GM18520 (cell line): ENCODE data around the gene CTSH.
"Not testable (repeated sequence)": the region's sequence is repeated elsewhere in the genome, so short reads cannot be mapped to it uniquely, and the experiment has no call there.

ENCODE experiments used
- ATAC-seq: cut with Tn5 transposase; IDR thresholded peaks from one replicate; pipeline ENCODE4 v1.9.1; 2021; ENCODE audit not compliant: unreplicated experiment

The CTSH gene

DNA sequence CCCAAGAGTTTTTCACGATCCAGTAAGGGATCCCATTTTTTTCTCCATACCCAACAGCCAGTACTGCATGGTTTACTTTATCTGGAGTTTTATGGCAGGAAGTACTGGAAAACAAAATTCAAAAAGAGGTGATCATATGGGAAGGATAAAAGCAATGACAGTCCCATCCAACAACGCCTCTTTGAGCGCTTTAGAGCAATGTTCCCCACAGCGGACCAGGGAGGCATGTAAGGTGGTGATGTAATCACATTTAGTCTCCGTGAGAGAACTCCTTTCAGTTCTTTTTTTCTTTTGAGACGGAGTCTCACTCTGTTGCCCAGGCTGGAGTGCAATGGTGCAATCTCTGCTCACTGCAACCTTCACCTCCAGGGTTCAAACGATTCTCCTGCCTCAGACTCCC lies 21.8 kb downstream of the CTSH start:
- no peak for ATAC-seq

DNA sequence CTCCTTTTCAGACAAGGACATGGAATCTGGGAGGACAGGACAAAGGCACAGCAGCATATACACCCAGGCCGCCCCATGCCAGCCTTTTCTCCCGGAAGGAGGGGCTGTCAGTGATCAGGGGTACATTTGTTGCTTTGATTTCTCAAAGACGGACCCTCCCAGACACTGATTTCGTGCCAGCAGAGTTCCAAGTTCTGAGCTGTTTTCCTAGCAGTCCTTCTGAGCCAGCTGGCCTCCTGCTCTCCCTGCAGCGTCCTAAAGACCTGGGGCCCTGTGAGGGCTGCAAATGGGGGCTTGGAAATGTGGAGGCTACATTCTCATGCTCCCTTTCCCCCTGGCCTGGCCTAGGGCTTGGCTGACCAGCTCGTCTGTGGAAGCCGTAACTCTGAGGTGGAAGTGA lies 22.3 kb downstream of the CTSH start:
- ATAC-seq, result no peak

DNA sequence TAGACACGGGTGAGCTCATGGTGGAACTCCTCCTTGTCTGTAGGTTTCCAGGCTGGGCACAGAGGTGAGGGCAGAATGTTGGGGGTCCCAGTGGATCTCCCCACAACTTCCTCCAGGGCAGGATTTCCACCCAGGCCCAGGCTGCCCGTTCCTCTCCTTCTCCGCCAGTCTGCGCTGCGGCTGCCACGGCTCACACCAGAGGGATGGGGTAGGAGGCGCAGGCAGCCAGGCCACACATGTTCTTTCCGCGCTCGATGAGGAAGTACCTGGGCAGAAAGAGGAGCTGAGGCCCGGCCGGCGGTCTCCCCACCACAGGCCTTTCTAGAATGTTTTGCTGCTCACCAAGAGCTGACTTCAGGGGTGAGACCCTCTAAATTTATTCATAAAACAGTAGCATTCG lies 22.9 kb downstream of the CTSH start:
- ATAC-seq, result no peak

DNA sequence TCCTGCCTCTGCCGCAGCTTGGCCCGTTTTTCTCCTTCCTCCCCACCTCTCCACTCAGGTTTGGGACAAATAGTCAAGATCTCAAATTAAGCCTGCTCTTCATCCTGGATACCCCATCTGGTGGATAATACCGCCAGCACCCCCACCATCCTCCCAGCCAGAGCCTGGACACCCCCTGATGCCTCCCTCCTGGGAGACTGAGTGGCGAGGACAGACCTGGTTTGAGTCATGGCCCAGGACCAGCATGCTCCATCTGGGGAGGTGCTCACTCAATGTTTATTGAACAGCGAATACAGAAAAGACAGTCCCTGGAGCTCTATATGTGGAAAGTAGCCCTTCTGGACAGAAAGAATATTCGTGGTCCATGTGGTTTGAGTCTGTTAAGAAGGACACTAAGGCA lies 23.3 kb downstream of the CTSH start:
- no peak for ATAC-seq

DNA sequence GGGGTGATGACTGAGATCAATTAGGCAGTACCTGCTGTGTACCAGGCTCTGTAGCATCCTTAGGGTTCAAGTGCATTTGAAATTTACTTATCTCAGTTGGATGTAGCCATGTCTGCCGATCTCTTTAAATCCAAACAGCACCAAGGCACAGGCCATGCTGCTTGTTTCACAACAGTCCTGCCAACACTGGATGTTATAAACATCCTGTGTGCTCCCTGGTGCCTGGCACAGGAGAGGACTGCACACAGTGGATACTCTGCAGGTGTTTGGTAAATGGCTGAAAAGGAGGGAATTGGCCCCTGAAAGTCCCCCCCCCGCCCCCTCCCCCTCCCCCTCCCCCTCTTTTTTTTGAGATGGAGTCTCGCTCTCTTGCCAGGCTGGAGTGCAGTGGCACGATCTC lies 27.0 kb downstream of the CTSH start:
- ATAC-seq, result no peak

DNA sequence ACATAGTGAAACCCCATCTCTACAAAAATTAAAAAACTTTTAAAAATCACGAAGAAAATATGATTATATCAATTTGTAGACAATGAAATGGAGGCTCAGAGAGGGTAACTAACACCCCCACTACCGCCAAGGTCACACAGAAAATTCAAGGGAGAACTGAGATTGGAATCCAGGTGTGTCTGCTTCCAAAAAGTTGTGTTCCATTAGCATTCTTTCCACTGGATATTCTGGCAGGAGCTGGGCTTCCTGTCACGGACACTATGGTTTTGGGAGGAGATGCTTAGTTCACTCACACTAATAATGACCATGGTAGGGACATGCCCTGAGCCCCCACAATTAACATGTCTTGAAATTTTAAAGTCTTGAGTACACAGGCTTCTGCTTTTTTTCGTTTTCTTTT lies 28.8 kb downstream of the CTSH start:
- ATAC-seq, result no peak

DNA sequence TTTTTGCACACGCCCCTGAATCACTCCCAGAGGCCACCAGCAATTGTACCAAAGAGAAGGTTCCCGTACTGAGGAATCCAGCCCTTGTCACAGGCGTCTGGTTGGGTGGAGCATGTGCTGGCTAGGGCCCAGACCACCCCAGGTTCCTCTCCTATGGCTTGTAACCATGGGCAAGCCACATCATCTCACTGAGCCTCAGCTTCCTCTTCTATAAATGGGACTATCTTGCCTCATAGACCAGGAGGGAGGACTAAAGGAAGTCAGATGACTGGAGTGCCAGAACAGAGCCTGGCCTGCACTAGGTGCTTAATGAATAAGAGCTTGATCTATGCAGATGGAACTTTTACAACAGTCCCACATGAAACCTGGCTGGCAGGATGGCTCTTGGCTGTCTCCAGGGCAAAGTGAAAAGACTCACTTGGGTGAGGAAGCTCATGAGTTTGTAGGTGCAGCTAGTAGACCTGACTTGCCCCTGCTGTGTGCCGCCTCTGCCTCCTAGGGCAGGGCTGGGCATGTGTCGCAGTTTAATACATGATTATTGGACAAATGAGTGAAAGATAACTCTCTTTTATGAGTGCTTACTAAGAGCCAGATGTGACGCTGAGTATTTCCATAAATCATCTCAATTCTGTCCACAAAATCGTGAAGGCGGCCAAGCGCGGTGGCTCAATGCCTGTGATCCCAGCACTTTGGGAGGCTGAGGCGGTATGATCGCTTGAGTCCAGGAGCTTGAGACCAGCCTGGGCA lies 29.3 kb downstream of the CTSH start:
- no peak for ATAC-seq

DNA sequence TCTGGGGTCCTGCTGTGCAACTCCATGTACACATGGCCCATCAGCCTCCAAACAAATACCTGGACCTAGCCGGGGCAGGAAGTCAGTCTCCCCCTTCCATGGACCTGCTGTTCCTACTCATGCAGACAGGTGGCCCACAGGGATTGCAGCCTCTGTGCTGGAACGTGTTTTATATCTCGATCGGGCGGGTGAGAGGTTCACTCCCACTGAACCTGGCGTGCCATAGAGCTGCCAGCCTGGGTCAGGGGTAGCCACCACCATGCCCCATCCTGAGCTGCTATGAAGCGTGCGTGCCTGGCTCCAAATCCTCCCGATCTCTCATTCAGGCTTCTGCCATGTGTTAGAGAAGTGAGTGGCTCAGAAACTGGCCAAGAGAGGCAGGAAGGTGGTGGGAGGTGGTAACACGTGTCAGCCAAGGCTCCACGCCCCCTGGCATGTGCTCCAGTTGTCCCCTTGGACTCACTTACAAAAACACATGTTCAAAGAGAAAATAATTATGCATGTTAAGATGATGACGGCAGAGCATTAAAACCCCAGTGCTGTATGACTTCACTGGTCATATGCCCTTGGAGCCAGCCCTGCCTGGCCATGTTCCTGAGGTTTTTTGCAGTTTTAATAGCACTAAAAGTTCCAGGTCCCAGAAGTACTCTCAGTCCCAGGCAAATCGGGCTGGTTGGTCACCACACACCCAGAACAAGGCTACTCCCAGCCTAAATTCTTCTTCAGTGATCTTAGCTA lies 30.6 kb downstream of the CTSH start:
- no peak for ATAC-seq

DNA sequence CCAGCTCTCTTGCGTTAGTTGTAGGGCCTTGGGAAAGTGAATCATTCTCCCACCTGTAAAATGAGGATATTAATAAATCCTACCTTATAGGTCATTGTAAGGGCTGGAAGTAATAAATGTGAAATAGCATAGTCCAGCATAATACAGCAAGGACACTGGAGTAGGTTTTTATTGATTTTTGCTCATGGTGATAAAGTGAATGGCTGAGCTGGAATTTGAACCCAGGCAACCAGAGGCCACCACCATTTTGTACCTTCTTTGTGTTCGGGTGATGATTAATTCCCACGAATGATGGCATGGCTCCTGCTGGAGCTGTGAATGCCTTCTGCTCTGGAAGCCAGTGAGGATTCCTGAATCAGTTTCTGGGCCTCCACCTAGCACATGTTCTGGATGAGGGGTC lies 31.8 kb downstream of the CTSH start:
- no peak for ATAC-seq

DNA sequence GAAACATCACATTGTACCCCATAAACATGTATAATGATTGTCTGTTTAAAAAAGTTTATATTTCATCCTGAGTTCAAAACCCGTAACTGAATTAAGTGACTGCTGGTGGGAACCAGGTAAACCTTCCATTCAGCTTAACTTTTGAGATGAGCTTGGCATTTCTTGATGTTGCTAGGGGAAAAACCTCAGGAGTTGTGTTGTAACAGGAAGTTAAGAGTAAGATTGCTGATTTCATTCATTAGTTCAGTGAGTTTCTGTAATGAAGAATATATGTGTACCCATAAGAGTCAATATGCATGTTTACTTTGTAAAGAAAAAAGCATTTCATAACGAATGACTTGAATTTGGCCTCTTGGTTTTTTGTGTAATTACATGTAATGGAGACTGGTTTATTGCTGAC lies 32.5 kb downstream of the CTSH start:
- no peak for ATAC-seq

DNA sequence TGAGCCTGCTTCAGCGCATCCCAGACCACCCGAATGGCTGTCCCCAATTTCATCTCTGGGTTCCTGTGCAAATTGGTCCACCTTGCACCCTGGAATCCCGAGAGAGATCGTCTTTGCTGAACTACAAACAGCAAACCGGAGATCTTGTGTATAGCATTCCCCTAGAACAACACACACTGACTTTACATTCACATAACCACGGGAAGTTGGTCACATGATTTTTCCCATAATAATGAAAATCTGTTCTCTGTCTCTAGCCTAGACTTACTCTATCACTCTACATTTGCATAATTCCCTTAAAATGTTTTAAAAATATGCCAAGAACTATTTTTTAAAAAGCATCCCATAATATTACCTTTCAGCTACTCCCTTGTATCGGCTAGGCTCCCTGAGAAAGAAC lies 34.6 kb downstream of the CTSH start:
- no peak for ATAC-seq

DNA sequence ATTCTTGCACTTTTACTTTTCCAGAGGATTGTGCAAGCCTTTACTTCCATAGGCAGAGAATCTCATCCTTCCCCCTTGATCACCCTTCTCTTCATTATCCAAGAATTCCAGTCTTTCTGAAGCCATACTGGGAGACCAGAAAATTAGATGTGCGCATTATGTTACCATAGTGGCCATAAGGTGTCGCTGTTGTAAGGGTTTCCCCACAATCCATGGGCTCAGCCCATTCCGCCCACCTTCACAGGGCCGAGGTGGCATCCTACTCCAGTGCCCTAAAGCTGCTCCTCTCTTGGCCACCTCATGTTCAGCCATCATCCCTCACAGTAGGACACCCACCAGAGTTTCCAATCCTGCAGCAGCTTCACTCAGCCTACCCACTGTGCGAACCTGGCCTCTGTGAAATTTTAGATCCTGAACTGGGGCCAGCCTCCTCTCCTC lies 35.0 kb downstream of the CTSH start:
- ATAC-seq, result no peak

DNA sequence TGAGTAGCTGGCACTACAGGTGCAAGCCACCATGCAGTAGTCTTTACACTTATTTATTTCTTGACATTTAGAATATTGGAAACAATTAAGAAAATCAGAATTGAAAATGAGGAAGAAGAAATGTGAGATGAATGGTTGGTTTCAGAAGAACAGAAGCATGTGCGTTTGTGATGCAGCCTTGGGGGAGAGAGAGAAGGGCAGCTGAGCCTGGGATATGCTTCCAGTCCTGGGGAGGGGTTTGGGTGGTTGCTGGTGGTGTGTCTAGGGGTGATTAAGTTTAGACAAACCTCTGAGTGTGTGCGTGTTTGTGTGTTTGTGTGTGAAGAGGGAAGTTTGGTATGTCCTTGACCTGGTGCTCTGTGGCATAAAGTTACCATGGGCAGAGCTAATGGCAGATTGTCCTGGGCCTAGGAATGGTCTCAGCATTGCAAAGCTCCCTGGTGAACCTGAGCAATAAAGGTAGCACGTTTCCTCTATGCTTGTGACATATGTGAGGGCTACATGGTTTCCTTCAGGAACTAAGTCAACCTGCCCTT lies 35.6 kb downstream of the CTSH start:
- no peak for ATAC-seq

DNA sequence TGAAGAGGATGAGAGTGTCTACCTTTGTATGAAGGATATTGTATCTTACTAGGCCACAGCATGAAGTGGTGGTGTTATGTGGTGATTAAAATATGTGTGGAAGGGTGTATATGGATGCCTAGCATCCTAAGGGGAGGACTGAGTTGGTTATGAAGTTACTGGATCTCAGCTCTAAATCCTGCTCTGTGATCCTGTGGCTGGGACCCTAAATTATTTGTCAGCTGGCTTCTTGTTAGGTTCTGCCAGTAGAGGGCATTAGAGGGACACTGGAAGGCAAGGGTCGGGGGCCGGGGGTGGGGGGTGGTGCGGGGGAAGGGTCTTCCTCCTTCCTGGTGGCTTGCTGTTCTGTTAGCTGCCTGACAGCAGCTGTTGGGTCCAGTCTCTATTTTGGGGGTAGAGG lies 37.3 kb downstream of the CTSH start:
- ATAC-seq, result no peak

DNA sequence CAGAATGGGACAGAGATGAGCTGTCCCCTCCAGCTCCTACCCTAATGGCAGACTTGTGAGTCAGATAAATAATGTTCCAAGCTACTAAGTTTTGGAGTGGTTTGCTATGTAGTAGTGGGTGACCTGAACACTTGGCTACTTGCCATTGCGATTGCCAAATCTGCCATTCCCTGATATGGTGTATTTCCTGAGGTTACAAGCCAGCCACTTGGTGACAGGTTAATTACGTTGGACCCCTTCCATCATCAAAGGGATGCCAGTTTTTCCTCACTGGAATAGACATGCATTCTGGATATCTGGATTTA lies 38.6 kb downstream of the CTSH start:
- ATAC-seq, result no peak

DNA sequence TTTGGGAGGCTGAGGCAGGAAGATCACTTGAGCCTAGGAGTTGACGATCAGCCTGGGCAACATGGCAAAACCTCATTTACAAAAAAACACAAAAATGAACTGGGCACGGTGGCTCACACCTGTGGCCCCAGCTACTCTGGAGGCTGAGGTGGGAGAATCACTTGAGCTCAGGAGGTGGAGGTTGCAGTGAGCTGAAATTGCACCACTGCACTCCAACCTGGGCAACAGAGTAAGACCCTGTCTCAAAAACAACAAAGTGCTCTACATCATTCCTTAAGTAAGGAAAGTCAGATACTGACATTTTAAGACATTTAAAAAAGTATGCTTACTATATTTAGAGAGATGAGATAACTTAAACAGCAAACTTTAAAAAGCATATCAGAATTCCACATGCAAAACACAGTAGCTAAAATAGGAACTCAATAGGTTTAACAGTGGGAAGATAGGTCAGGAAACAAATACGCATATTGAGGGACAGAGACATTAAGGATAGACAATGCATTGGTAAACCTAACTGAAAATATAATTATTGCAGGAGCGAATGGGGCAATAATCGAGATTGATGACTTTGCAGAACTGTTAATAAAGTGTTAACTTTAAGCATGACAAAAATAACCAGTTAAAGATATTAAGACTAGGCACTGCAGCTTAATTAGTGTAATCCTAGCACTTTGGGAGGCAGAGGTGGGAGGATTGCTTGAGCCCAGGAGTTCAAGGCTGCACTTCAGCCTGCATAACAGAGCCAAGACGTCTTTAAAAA lies 40.1 kb downstream of the CTSH start:
- no peak for ATAC-seq

DNA sequence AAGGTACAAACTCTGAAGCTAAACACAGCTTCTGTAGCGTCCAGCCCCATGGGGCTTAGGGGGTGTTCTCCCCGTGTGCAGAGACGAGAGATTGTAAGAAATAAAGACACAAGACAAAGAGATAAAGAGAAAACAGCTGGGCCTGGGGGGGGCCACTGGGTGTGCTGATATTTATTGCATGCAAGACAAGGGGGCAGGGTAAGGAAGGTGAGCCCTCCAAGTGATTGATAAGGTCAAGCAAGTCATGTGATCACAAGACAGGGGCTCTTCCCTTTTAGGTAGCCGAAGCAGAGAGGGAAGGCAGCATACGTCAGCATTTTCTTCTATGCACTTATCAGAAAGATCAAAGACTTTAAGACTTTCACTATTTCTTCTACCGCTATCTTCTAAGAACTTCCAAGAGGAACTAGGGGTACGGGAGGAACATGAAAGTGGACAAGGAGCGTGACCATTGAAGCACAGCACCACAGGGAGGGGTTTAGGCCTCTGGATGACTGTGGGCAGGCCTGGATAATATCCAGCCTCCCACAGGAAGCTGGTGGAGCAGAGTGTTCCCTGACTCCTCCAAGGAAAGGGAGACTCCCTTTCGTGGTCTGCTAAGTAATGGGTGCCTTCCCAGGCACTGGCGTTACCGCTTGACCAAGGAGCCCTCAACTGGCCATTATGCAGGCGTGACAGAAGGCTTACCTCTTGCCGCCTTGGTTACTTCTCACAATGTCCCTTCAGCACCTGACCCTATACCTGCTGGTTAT lies 42.4 kb downstream of the CTSH start:
- not testable (repeated sequence) for ATAC-seq

DNA sequence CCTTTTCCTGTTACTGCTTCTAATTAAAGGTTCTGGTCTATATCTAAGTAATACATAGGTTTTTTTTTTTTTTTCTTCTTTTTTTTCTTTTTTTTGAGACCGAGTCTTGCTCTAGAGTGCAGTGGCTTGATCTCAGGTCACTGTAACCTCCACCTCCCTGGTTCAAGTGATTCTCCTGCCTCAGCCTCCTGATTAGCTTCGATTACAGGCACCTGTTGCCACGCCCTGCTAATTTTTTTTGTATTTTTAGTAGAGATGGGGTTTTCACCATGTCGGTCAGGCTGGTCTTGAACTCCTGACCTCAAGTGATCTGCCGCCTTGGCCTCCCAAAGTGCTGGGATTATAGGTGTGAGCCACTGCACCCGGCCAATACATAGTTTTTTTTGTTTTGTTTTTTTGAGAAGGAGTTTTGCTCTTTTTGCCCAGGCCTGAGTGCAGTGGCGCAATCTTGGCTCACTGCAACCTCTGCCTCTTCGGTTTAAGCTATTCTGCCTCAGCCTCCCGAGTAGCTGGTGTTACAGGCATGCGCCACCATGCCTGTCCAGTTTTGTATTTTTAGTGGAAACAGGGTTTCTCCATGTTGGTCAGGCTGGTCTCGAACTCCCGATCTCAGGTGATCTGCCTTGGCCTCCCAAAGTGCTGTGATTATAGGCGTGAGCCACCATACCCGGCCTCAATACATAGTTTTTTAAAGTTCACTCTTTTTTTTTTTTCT lies 43.9 kb downstream of the CTSH start:
- ATAC-seq, result not testable (repeated sequence)

DNA sequence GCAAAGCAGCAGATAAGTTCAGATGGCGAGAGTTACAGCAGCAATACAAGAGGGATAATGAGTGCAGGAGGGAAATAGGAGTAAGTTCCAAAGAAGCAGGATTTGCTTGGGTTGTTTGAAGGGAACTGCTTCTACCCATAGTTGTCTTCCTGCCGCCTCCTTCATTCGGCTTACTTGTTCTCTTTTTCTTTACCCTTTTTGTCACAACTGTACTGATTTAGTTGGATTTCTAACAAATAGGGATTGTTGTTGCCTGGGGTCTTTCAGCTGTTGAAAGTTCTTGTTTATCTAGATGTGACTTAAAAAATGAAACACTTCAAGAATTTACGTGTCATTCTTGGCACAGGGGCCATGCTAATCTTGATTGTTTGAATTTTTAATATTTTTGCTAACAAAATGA lies 46.3 kb downstream of the CTSH start:
- ATAC-seq, result no peak

DNA sequence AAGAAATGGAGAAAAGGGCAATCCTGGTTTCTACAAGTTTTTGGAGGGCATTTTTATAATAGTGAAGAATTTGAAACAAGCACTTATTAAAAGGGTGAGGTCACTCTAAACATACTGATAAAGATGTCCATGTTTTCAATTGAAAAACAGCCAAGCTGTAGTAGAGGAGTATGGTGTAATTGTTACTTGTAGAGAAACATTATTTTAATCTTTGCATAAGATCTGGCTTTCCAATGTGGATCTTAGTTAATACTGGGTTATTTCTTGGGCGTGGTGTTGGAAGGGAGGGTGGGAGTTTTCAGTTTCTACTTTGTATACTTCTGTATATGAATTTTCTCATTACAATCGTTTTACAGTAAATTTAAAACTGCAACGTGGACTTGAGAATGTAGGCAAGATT lies 49.4 kb downstream of the CTSH start:
- no peak for ATAC-seq

DNA sequence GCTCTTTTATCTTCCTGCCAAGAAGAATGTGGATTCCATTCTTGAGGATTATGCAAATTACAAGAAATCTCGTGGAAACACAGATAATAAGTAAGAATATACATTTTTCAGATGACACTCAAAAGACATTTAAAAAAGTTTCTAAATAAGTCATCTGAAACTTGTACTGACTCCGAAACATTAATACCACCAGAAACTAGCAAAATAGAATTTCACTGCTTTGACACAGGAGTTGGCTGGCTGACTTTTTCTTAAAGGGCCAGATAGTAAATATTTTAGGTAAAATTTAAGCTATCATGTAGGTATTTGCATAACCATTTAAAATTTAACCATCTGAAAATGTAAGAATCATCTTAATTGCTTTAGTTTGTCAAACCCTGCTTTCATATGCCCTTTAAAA lies 51.3 kb downstream of the CTSH start:
- ATAC-seq, result no peak
